Measurements from ENCODE around the gene ROBO1. TPM values are rescaled to one million over a fixed set of nuclear protein-coding genes. Genes with fewer than 3 reads are reported as not detected.

ROBO1 gene
- total RNA-seq, 1 donor from 2014 or later = 20.8 TPM

DNA sequence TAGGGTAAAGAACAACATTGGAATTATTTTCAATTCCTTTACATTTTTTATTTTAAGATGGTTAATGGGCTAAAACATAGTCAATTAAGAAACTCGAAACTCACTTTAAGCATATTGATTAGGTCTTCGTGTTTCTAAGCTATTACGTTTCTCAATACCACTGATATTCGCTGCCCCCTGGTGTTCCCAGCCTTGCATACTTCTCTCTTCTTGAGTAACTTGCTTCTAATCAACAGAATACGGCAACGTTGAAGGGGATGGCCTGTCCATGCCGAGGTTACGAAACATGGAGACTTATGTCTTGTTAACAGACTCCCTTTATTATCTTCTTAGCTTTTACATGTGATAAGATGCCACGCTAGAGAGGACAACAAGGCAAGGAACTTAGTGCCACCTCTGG, 43.6 kb downstream of the ROBO1 start:
- H3K4me3 ChIP-seq (ENCODE audit: low read depth, low read length) = no peak overlapping the region
- DNase-seq (ENCODE audit: low read depth) (no peak), FAIRE-seq (no peak)
- no peaks in the 10 kb centered on the region for H3K36me3 ChIP-seq (ENCODE audit: control insufficient read depth, insufficient read depth, low read length)
- TF ChIP-seq CTCF (IDR thresholded peaks at IDR 0.05; ENCODE audit: insufficient read depth, low read length, severe bottlenecking) = no peak
- no peaks in the 10 kb centered on the region for H3K27me3 ChIP-seq (ENCODE audit: control insufficient read depth, insufficient read depth, low read length)

DNA sequence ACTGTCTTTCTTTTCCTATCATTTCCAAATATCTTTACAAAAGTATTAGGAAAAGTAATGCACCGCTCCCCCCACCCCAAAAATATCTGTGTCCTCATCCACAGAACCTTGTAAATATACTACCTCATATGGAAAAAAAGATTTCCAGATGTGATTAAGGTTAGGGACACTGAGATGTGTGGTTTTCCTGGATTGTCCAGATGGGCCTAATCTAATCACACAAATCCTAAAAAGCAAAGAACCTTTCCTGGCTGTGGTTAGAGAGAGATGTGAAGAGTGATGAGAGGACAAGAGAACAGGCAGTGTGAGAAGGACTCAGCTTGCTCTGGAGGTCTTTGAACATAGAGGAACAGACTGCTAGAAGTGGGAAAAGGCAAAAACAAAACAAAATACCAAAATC, 77.7 kb downstream of the ROBO1 start:
- FAIRE-seq = no peak
- Histone ChIP-seq H3K36me3 (ENCODE audit: control insufficient read depth, insufficient read depth, low read length) (no peaks in the 10 kb centered on the region), H3K4me3 (ENCODE audit: low read depth, low read length) (no peak overlapping the region), H3K27me3 (ENCODE audit: control insufficient read depth, insufficient read depth, low read length) (no peaks in the 10 kb centered on the region)
- TF ChIP-seq CTCF (IDR thresholded peaks at IDR 0.05; ENCODE audit: insufficient read depth, low read length, severe bottlenecking) = no peak
- DNase-seq (ENCODE audit: low read depth) = no peak

DNA sequence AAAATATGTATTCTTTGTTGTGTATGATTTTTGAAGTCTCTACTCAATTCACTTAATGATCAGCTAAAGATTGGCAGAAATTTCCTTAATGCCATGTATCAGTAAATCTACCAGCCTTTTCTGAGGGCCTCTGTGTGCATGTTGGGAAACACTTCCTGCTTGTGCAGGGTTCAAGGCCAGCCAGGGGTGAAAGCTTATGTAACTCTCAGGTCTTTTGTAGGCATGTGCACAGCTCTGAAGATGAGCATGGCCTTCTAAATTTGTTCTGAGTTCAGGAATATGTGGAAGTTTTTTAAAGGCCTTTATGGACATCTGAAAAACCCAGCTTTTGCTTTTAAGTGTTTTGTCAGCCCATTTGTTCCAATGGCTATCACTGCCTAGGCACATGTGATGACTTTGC, 82.7 kb downstream of the ROBO1 start:
- no peak for FAIRE-seq
- Histone ChIP-seq H3K4me3 (ENCODE audit: low read depth, low read length) (no peak overlapping the region), H3K27me3 (ENCODE audit: control insufficient read depth, insufficient read depth, low read length) (no peaks in the 10 kb centered on the region), H3K36me3 (ENCODE audit: control insufficient read depth, insufficient read depth, low read length) (no peaks in the 10 kb centered on the region)
- TF ChIP-seq CTCF (IDR thresholded peaks at IDR 0.05; ENCODE audit: insufficient read depth, low read length, severe bottlenecking) = no peak
- no peak for DNase-seq (ENCODE audit: low read depth)

DNA sequence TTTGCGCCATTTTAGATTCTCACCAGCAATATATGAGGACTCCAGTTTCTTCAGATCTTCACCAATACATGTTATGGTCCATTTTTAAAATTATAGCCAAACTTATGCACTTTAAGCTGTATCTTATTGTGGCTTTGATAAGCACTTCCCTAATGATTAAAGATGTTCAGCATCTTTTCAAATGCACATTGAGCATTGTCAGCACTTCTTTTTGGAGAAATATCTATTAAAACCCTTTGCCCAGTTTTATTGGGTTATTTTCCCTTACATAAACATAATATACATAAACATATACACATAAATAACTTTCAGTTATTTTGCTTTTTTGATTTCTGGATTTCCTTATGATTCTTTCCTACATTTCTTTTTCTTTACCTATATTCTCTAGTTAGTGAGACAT, 83.8 kb downstream of the ROBO1 start:
- Histone ChIP-seq H3K4me3 (ENCODE audit: low read depth, low read length) (no peak overlapping the region), H3K36me3 (ENCODE audit: control insufficient read depth, insufficient read depth, low read length) (no peaks in the 10 kb centered on the region), H3K27me3 (ENCODE audit: control insufficient read depth, insufficient read depth, low read length) (no peaks in the 10 kb centered on the region)
- TF ChIP-seq CTCF (IDR thresholded peaks at IDR 0.05; ENCODE audit: insufficient read depth, low read length, severe bottlenecking) = no peak
- FAIRE-seq (no peak), DNase-seq (ENCODE audit: low read depth) (no peak)

- no peak for TF ChIP-seq CTCF (IDR thresholded peaks at IDR 0.05; ENCODE audit: insufficient read depth, low read length, severe bottlenecking)
- Histone ChIP-seq H3K4me3 (ENCODE audit: low read depth, low read length) (no peak overlapping the region), H3K36me3 (ENCODE audit: control insufficient read depth, insufficient read depth, low read length) (no peaks in the 10 kb centered on the region), H3K27me3 (ENCODE audit: control insufficient read depth, insufficient read depth, low read length) (no peaks in the 10 kb centered on the region)
- DNase-seq (ENCODE audit: low read depth) (no peak), FAIRE-seq (no peak)
Measured at GRCh38 chr3:79672731-79673130, 95.1 kb downstream of the ROBO1 start.

GRCh38 chr3:79672075-79672474, 95.7 kb downstream of the ROBO1 start:
- no peak overlapping the region for H3K4me3 ChIP-seq (ENCODE audit: low read depth, low read length)
- DNase-seq (ENCODE audit: low read depth) (no peak), FAIRE-seq (no peak)

More at GRCh38 chr3:79672075-79672474, 95.7 kb downstream of the ROBO1 start:
- Histone ChIP-seq H3K27me3 (ENCODE audit: control insufficient read depth, insufficient read depth, low read length) (no peaks in the 10 kb centered on the region), H3K36me3 (ENCODE audit: control insufficient read depth, insufficient read depth, low read length) (no peaks in the 10 kb centered on the region)
- TF ChIP-seq CTCF (IDR thresholded peaks at IDR 0.05; ENCODE audit: insufficient read depth, low read length, severe bottlenecking) = no peak

Data from bronchial epithelial cell (primary cell).